ENCODE measurements around the gene TRIOBP. TPM values are rescaled to one million over a fixed set of nuclear protein-coding genes. Genes with fewer than 3 reads are reported as not detected.

The TRIOBP gene
- polyA plus RNA-seq, 1 donor (not counting 4 experiments of a cell fraction or from before 2014, with no cell fraction given) = 22.2 TPM

DNA sequence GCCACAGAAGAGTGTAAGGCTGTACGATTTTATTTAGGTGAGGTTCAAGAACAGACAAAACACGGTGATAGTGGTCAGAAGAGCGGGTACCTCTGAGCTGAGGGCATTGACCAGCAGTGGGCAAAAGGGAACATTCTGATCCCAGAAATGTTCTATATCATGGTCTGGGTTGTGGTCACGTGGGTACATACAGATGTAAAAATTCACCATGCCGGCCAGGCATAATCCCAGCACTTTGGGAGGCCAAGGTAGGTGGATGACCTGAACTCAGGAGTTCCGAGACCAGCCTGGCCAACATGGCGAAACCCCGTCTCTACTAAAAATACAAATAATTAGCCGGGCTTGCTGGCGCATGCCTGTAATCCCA, 79.8 kb downstream of the TRIOBP start:
- Histone ChIP-seq H3K79me2 (ENCODE audit: control insufficient read depth, insufficient read depth, low read length) (no peaks in the 10 kb centered on the region), H3K4me2 (ENCODE audit: control insufficient read depth, extremely low read depth, insufficient read depth, low read depth, low read length) (peak overlapping the region; percentile 73), H3K9ac (ENCODE audit: control insufficient read depth, extremely low read depth, insufficient read depth, low read length) (peak overlapping the region; percentile 80), H4K20me1 (ENCODE audit: control insufficient read depth, extremely low read depth, insufficient read depth, low read length) (no peaks in the 10 kb centered on the region), H3K9me3 (ENCODE audit: control insufficient read depth, low read depth, low read length) (no peaks in the 10 kb centered on the region), H3K4me3 (ENCODE audit: control insufficient read depth in 2 of 3, extremely low read depth in 1 of 3, insufficient read depth in 2 of 3, low read depth in 1 of 3, low read length in 3 of 3) (peak overlapping the region in 1 of 3 experiments; percentile 28), H2AFZ (ENCODE audit: control insufficient read depth, low read length) (no peak overlapping the region), H3K27ac (ENCODE audit: control insufficient read depth, insufficient read depth, low read length) (peak overlapping the region; percentile 97), H3K4me1 (ENCODE audit: control insufficient read depth, extremely low read depth, insufficient read depth, low read length) (peaks cover 28% of the 10 kb centered on the region), H3K36me3 (ENCODE audit: control insufficient read depth in 2 of 2, extremely low read depth in 1 of 2, insufficient read depth in 2 of 2, low read length in 2 of 2) (peaks cover 6 to 23% of the 10 kb centered on the region in 2 experiments), H3K9me1 (ENCODE audit: control insufficient read depth, extremely low read depth, insufficient read depth, low read length) (no peaks in the 10 kb centered on the region), H3K27me3 (ENCODE audit: control insufficient read depth, extremely low read depth, insufficient read depth, low read length) (no peaks in the 10 kb centered on the region)
- FAIRE-seq = peak; percentile 17
- dilution Hi-C loops (cut with MboI; ENCODE audit: extremely low pct_ligation_motif_present, low sequenced_read_pairs) = no loop called here
- no peak for DNase-seq (ENCODE audit: low read depth, low spot score)
- TF ChIP-seq, protein P1, sequence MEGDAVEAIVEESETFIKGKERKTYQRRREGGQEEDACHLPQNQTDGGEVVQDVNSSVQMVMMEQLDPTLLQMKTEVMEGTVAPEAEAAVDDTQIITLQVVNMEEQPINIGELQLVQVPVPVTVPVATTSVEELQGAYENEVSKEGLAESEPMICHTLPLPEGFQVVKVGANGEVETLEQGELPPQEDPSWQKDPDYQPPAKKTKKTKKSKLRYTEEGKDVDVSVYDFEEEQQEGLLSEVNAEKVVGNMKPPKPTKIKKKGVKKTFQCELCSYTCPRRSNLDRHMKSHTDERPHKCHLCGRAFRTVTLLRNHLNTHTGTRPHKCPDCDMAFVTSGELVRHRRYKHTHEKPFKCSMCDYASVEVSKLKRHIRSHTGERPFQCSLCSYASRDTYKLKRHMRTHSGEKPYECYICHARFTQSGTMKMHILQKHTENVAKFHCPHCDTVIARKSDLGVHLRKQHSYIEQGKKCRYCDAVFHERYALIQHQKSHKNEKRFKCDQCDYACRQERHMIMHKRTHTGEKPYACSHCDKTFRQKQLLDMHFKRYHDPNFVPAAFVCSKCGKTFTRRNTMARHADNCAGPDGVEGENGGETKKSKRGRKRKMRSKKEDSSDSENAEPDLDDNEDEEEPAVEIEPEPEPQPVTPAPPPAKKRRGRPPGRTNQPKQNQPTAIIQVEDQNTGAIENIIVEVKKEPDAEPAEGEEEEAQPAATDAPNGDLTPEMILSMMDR (optimal IDR thresholded peaks at IDR 0.05 in 1 of 3, IDR thresholded peaks at IDR 0.05 in 1 of 3, conservative IDR thresholded peaks at IDR 0.05 in 1 of 3; ENCODE audit: extremely low read depth in 1 of 3, insufficient read depth in 2 of 3, low read length in 3 of 3) = no peak
- TF ChIP-seq EZH2 (IDR thresholded peaks at IDR 0.05; ENCODE audit: low read length) = no peak

DNA sequence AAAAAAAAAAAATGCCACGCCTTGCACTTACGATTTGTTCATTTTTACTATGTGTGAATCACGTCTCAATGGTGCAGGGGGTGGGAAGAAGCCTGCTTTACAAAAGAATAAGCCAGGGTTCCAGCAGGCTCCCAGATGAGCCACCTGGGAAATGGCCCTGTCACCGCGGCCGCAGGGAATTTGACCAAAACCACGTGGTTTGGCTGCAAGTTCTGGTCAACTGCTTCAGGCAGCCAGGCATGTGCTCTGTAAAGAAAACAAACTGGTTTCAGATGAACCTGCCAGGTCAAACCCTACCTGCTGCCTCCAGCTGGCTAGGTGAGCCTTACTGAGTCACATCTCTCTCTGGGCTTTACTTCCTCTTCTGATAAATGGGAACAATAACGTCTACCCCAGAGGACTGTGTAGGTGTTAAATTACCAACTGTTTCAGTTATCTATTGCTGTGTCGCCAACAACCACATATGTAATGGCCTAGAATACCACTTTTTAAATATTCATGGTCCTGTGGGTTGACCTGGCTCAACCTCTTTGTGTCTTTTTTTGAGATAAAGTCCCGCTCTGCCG, 80.4 kb downstream of the TRIOBP start:
- no peaks in the 10 kb centered on the region for H4K20me1 ChIP-seq (ENCODE audit: control insufficient read depth, extremely low read depth, insufficient read depth, low read length)
- H3K4me3 ChIP-seq (ENCODE audit: control insufficient read depth in 2 of 3, extremely low read depth in 1 of 3, insufficient read depth in 2 of 3, low read depth in 1 of 3, low read length in 3 of 3) = no peak overlapping the region
- H3K27me3 ChIP-seq (ENCODE audit: control insufficient read depth, extremely low read depth, insufficient read depth, low read length) = no peaks in the 10 kb centered on the region
- H3K9me1 ChIP-seq (ENCODE audit: control insufficient read depth, extremely low read depth, insufficient read depth, low read length) = no peaks in the 10 kb centered on the region
- FAIRE-seq (peak; percentile 97), DNase-seq (ENCODE audit: low read depth, low spot score) (peak; percentile 90)
- peaks cover 28% of the 10 kb centered on the region for H3K4me1 ChIP-seq (ENCODE audit: control insufficient read depth, extremely low read depth, insufficient read depth, low read length)
- peak overlapping the region; percentile 73 for H3K4me2 ChIP-seq (ENCODE audit: control insufficient read depth, extremely low read depth, insufficient read depth, low read depth, low read length)
- H3K36me3 ChIP-seq (ENCODE audit: control insufficient read depth in 2 of 2, extremely low read depth in 1 of 2, insufficient read depth in 2 of 2, low read length in 2 of 2) = peaks cover 6 to 18% of the 10 kb centered on the region in 2 experiments
- TF ChIP-seq, protein P1 (optimal IDR thresholded peaks at IDR 0.05 in 1 of 3, IDR thresholded peaks at IDR 0.05 in 1 of 3, conservative IDR thresholded peaks at IDR 0.05 in 1 of 3; ENCODE audit: extremely low read depth in 1 of 3, insufficient read depth in 2 of 3, low read length in 3 of 3) = peak in 1 of 3 experiments; percentile 15
- no peak for TF ChIP-seq EZH2 (IDR thresholded peaks at IDR 0.05; ENCODE audit: low read length)
- H3K79me2 ChIP-seq (ENCODE audit: control insufficient read depth, insufficient read depth, low read length) = no peaks in the 10 kb centered on the region
- peak overlapping the region; percentile 97 for H3K27ac ChIP-seq (ENCODE audit: control insufficient read depth, insufficient read depth, low read length)
- no peak overlapping the region for H2AFZ ChIP-seq (ENCODE audit: control insufficient read depth, low read length)
- dilution Hi-C loops (cut with MboI; ENCODE audit: extremely low pct_ligation_motif_present, low sequenced_read_pairs) = no loop called here
- H3K9me3 ChIP-seq (ENCODE audit: control insufficient read depth, low read depth, low read length) = no peaks in the 10 kb centered on the region
- peak overlapping the region; percentile 80 for H3K9ac ChIP-seq (ENCODE audit: control insufficient read depth, extremely low read depth, insufficient read depth, low read length)
